ENCODE results near the gene STYXL1. TPM values are rescaled to one million over a fixed set of nuclear protein-coding genes. Genes with fewer than 3 reads are reported as not detected.
"Not testable (repeated sequence)": the region's sequence is repeated elsewhere in the genome, so short reads cannot be mapped to it uniquely, and the experiment has no call there.

Gene STYXL1
- polyA plus RNA-seq, 2 donors: 38.5 to 60.5 TPM

DNA sequence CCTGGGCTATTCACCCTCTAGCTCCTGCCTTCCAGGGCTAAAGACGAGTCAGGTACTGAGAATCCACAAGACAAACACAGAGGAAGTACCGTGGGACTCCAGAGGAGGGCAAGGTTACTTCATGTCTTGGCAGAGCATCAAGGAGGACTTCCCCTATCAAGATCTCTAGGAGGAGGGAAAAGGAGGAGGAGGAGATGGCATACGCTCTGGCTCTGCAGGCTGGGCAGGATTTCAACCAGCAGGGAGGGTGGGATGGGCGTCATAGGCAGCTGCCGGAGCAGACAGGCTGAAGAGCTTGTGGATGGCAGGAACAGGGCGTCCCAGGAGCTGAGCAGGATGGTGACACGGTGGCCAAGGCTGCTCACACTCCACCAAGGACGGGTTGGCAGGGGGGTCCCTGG is 21.4 kb upstream of the STYXL1 start:
- H3K36me3 ChIP-seq (ENCODE audit: control insufficient read depth in 2 of 2, insufficient read depth in 2 of 2, low read length in 1 of 2): peaks cover 7 to 25% of the 10 kb centered on the region in 2 donors

DNA sequence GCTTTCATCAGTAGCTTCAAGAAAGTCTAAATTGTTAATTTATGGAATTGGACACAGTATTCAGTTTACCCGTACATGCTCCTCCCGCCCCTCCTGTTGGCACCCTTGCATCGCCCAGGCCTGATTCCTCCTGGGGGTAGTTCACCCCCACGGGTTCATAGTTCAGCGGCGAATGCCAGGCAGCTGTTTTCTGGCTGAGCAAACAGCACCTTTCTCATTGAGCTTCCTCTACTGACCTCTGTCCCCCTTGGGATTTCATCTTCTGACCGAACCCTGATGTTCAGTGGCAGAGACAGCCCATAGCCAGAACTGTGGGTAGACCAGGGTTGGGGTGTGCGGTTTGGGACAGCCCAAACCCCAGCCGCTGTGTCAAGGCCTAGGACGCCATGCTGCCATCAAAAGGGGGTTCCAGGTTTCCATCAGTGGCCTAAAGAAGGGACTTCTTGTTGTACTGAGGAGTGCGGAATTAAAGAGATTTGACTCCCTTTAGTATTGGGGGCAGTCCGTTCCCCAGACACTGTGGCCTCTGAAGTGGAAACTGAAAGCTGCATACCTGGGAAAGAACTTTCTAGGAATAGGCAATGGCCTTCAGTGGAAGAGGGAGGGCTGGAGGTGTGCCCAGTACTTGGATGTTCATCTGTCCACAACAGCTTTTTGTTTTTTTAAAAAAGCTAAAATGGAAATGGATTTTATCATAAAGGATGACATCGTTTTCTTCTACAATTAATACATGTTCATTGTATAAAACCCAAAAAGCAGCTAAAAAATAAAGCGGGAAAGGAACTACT is 19.1 kb upstream of the STYXL1 start:
- Histone ChIP-seq H3K9me3 (ENCODE audit: control insufficient read depth in 2 of 2, insufficient read depth in 1 of 2, low read depth in 1 of 2, low read length in 1 of 2) (no peaks in the 10 kb centered on the region), H3K36me3 (ENCODE audit: control insufficient read depth in 2 of 2, insufficient read depth in 2 of 2, low read length in 1 of 2) (peaks cover 8 to 40% of the 10 kb centered on the region in 2 donors), H3K4me3 (ENCODE audit: low read depth in 1 of 2, low read length in 2 of 2) (no peak overlapping the region), H3K27me3 (ENCODE audit: control insufficient read depth in 1 of 2, insufficient read depth in 2 of 2, low read length in 2 of 2) (no peaks in the 10 kb centered on the region), H3K4me1 (ENCODE audit: control insufficient read depth in 2 of 2, insufficient read depth in 2 of 2, low read length in 1 of 2) (peaks cover 0 to 3% of the 10 kb centered on the region in 2 donors), H3K27ac (ENCODE audit: low read depth in 2 of 2, low read length in 1 of 2) (no peak overlapping the region)
- 86 to 91% methylated on average over 14 of the region's 14 CpGs for WGBS, 2 donors

More for the DNA sequence above, 21.4 kb upstream of the STYXL1 start:
- Histone ChIP-seq H3K27me3 (ENCODE audit: control insufficient read depth in 1 of 2, insufficient read depth in 2 of 2, low read length in 2 of 2) (no peaks in the 10 kb centered on the region), H3K4me1 (ENCODE audit: control insufficient read depth in 2 of 2, insufficient read depth in 2 of 2, low read length in 1 of 2) (peaks cover 0 to 2% of the 10 kb centered on the region in 2 donors), H3K9me3 (ENCODE audit: control insufficient read depth in 2 of 2, insufficient read depth in 1 of 2, low read depth in 1 of 2, low read length in 1 of 2) (no peaks in the 10 kb centered on the region), H3K4me3 (ENCODE audit: low read depth in 1 of 2, low read length in 2 of 2) (no peak overlapping the region), H3K27ac (ENCODE audit: low read depth in 2 of 2, low read length in 1 of 2) (peak overlapping the region; percentile 40 to 70)
- 24 to 28% methylated on average over 8 of the region's 8 CpGs for WGBS, 2 donors

- Histone ChIP-seq H3K27me3 (ENCODE audit: control insufficient read depth in 1 of 2, insufficient read depth in 2 of 2, low read length in 2 of 2) (no peaks in the 10 kb centered on the region), H3K27ac (ENCODE audit: low read depth in 2 of 2, low read length in 1 of 2) (no peak overlapping the region), H3K36me3 (ENCODE audit: control insufficient read depth in 2 of 2, insufficient read depth in 2 of 2, low read length in 1 of 2) (peaks cover 19 to 51% of the 10 kb centered on the region in 2 donors), H3K9me3 (ENCODE audit: control insufficient read depth in 2 of 2, insufficient read depth in 1 of 2, low read depth in 1 of 2, low read length in 1 of 2) (no peaks in the 10 kb centered on the region), H3K4me3 (ENCODE audit: low read depth in 1 of 2, low read length in 2 of 2) (no peak overlapping the region), H3K4me1 (ENCODE audit: control insufficient read depth in 2 of 2, insufficient read depth in 2 of 2, low read length in 1 of 2) (peaks cover 0 to 3% of the 10 kb centered on the region in 2 donors)
- WGBS, 2 donors: 88 to 89% methylated on average over 14 of the region's 14 CpGs
Observed at GRCh38 chr7:76065016-76065612, 17.3 kb upstream of the STYXL1 start.

GRCh38 chr7:76064208-76064970 is 16.6 kb upstream of the STYXL1 start:
- H3K36me3 ChIP-seq (ENCODE audit: control insufficient read depth in 2 of 2, insufficient read depth in 2 of 2, low read length in 1 of 2): peaks cover 22 to 58% of the 10 kb centered on the region in 2 donors

DNA sequence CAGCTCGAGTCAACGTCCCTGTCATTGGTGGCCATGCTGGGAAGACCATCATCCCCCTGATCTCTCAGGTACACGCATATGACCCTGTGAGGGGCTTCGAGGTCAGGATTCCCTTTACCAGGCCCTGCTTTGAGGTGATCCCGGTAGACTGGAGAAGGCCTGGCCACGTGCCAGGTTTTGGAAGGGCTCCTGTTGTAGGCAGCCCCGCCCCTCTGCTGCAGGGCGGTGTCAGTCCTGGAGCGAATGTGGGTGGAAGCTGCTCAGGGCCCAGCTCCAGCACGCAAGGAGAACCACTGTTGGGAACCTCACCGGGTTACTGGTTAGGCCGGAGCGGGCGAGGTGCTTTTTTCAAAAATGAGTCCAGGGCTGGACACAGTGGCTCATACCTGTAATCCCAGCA is 15.7 kb upstream of the STYXL1 start:
- Histone ChIP-seq H3K27me3 (ENCODE audit: control insufficient read depth in 1 of 2, insufficient read depth in 2 of 2, low read length in 2 of 2) (no peaks in the 10 kb centered on the region), H3K36me3 (ENCODE audit: control insufficient read depth in 2 of 2, insufficient read depth in 2 of 2, low read length in 1 of 2) (peaks cover 28 to 65% of the 10 kb centered on the region in 2 donors), H3K4me3 (ENCODE audit: low read depth in 1 of 2, low read length in 2 of 2) (no peak overlapping the region), H3K4me1 (ENCODE audit: control insufficient read depth in 2 of 2, insufficient read depth in 2 of 2, low read length in 1 of 2) (peaks cover 0 to 2% of the 10 kb centered on the region in 2 donors), H3K9me3 (ENCODE audit: control insufficient read depth in 2 of 2, insufficient read depth in 1 of 2, low read depth in 1 of 2, low read length in 1 of 2) (no peaks in the 10 kb centered on the region), H3K27ac (ENCODE audit: low read depth in 2 of 2, low read length in 1 of 2) (peak overlapping the region; percentile 16 to 51)
- WGBS, 2 donors: 49 to 53% methylated on average over 14 of the region's 14 CpGs

More at GRCh38 chr7:76064208-76064970, 16.6 kb upstream of the STYXL1 start:
- no peak overlapping the region for H3K27ac ChIP-seq (ENCODE audit: low read depth in 2 of 2, low read length in 1 of 2)
- 95 to 96% methylated on average over 24 of the region's 24 CpGs for WGBS, 2 donors
- no peaks in the 10 kb centered on the region for H3K27me3 ChIP-seq (ENCODE audit: control insufficient read depth in 1 of 2, insufficient read depth in 2 of 2, low read length in 2 of 2)
- H3K9me3 ChIP-seq (ENCODE audit: control insufficient read depth in 2 of 2, insufficient read depth in 1 of 2, low read depth in 1 of 2, low read length in 1 of 2): no peaks in the 10 kb centered on the region
- H3K4me3 ChIP-seq (ENCODE audit: low read depth in 1 of 2, low read length in 2 of 2): no peak overlapping the region
- peaks cover 0 to 3% of the 10 kb centered on the region in 2 donors for H3K4me1 ChIP-seq (ENCODE audit: control insufficient read depth in 2 of 2, insufficient read depth in 2 of 2, low read length in 1 of 2)

DNA sequence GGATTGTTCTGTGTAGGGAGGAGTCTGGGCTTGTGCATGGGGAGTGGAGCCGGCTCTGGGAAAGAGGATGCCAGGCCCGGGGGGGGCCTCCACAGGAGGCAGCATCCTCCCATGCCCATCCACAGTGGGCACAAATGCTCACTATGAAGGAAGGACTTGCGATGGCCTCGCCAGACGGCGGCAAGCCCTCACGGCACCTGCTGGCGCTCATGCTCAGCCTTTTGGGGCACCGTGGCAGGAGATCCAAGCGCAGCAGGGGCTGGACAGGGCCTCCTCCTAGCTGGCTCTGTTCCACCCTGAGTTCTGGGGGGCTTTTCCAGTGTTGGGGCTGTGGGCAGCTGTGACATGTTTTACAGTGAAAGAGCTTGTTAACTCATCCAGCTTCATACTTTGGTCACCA is 15.3 kb upstream of the STYXL1 start:
- 85 to 87% methylated on average over 10 of the region's 10 CpGs for WGBS, 2 donors
- H3K36me3 ChIP-seq (ENCODE audit: control insufficient read depth in 2 of 2, insufficient read depth in 2 of 2, low read length in 1 of 2): peaks cover 32 to 67% of the 10 kb centered on the region in 2 donors
- no peaks in the 10 kb centered on the region for H3K9me3 ChIP-seq (ENCODE audit: control insufficient read depth in 2 of 2, insufficient read depth in 1 of 2, low read depth in 1 of 2, low read length in 1 of 2)
- peaks cover 0 to 2% of the 10 kb centered on the region in 2 donors for H3K4me1 ChIP-seq (ENCODE audit: control insufficient read depth in 2 of 2, insufficient read depth in 2 of 2, low read length in 1 of 2)
- no peaks in the 10 kb centered on the region for H3K27me3 ChIP-seq (ENCODE audit: control insufficient read depth in 1 of 2, insufficient read depth in 2 of 2, low read length in 2 of 2)
- H3K27ac ChIP-seq (ENCODE audit: low read depth in 2 of 2, low read length in 1 of 2): peak overlapping the region; percentile 16 to 51
- no peak overlapping the region for H3K4me3 ChIP-seq (ENCODE audit: low read depth in 1 of 2, low read length in 2 of 2)

DNA sequence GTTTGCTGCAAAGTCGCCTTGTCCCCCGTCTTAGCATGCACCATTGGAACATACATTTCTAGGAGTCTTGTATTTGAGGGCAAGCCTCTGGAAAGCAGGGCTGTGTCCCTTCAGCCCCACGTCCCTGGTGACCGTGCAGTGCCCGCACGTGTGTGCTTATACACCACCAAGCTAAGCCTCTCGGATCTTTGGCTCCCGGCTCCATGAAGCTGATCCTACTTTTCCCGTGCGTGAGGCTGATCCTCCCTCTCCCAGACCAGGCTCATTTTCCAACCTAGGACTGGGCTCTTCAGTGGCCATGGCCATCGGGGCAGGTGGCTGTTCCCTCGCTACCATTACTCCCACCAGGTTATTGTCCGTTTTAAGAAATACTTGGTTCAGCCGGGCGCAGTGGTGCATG is 14.5 kb upstream of the STYXL1 start:
- 93 to 95% methylated on average over 15 of the region's 15 CpGs for WGBS, 2 donors
- peaks cover 39 to 74% of the 10 kb centered on the region in 2 donors for H3K36me3 ChIP-seq (ENCODE audit: control insufficient read depth in 2 of 2, insufficient read depth in 2 of 2, low read length in 1 of 2)

GRCh38 chr7:76060842-76061241 is 13.0 kb upstream of the STYXL1 start:
- Histone ChIP-seq H3K27ac (ENCODE audit: low read depth in 2 of 2, low read length in 1 of 2) (peak overlapping the region in 1 of 2 donors; percentile 14), H3K4me3 (ENCODE audit: low read depth in 1 of 2, low read length in 2 of 2) (no peak overlapping the region), H3K9me3 (ENCODE audit: control insufficient read depth in 2 of 2, insufficient read depth in 1 of 2, low read depth in 1 of 2, low read length in 1 of 2) (no peaks in the 10 kb centered on the region), H3K36me3 (ENCODE audit: control insufficient read depth in 2 of 2, insufficient read depth in 2 of 2, low read length in 1 of 2) (peaks cover 39 to 65% of the 10 kb centered on the region in 2 donors), H3K27me3 (ENCODE audit: control insufficient read depth in 1 of 2, insufficient read depth in 2 of 2, low read length in 2 of 2) (no peaks in the 10 kb centered on the region), H3K4me1 (ENCODE audit: control insufficient read depth in 2 of 2, insufficient read depth in 2 of 2, low read length in 1 of 2) (peaks cover 0 to 2% of the 10 kb centered on the region in 2 donors)
- WGBS, 2 donors: 35 to 53% methylated on average over 6 of the region's 6 CpGs

More for the DNA sequence above, 14.5 kb upstream of the STYXL1 start:
- H3K9me3 ChIP-seq (ENCODE audit: control insufficient read depth in 2 of 2, insufficient read depth in 1 of 2, low read depth in 1 of 2, low read length in 1 of 2): no peaks in the 10 kb centered on the region
- no peak overlapping the region for H3K4me3 ChIP-seq (ENCODE audit: low read depth in 1 of 2, low read length in 2 of 2)
- peaks cover 0 to 2% of the 10 kb centered on the region in 2 donors for H3K4me1 ChIP-seq (ENCODE audit: control insufficient read depth in 2 of 2, insufficient read depth in 2 of 2, low read length in 1 of 2)
- H3K27ac ChIP-seq (ENCODE audit: low read depth in 2 of 2, low read length in 1 of 2): no peak overlapping the region
- no peaks in the 10 kb centered on the region for H3K27me3 ChIP-seq (ENCODE audit: control insufficient read depth in 1 of 2, insufficient read depth in 2 of 2, low read length in 2 of 2)

DNA sequence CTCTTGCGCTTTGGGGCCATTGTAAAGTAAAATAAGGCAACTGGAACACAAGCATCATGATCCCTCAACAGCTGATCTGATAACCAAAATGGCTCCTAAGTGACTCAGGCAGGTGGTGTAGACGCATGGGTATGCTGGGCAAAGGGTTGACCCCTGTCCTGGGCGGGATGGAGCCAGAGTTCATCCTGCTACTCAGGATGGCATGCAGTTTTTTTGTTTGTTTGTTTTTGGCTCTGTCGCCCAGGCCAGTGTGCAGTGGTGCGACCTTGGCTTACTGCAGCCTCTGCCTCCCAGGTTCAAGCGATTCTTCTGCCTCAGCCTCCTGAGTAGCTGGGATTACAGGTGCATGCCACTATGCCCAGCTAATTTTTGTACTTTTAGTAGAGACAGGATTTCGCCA is 10.9 kb upstream of the STYXL1 start:
- peaks cover 31 to 47% of the 10 kb centered on the region in 2 donors for H3K36me3 ChIP-seq (ENCODE audit: control insufficient read depth in 2 of 2, insufficient read depth in 2 of 2, low read length in 1 of 2)

More for the DNA sequence above, 10.9 kb upstream of the STYXL1 start:
- H3K4me3 ChIP-seq (ENCODE audit: low read depth in 1 of 2, low read length in 2 of 2); H3K9me3 ChIP-seq (ENCODE audit: control insufficient read depth in 2 of 2, insufficient read depth in 1 of 2, low read depth in 1 of 2, low read length in 1 of 2); H3K27ac ChIP-seq (ENCODE audit: low read depth in 2 of 2, low read length in 1 of 2); H3K27me3 ChIP-seq (ENCODE audit: control insufficient read depth in 1 of 2, insufficient read depth in 2 of 2, low read length in 2 of 2); H3K4me1 ChIP-seq (ENCODE audit: control insufficient read depth in 2 of 2, insufficient read depth in 2 of 2, low read length in 1 of 2): not testable (repeated sequence)
- 91 to 96% methylated on average over 7 of the region's 7 CpGs for WGBS, 2 donors
